MM.1S (cell line): ENCODE data around the gene EIF3I.

Experiments
- EZH2 ChIP-seq: fragments of 300-600 bp; sonication (generic); optimal IDR thresholded peaks from 2 replicates; pipeline ENCODE3; 2017; ENCODE audit warnings: low read depth, mild to moderate bottlenecking, antibody characterized with exemption, low read length, mixed read lengths
- EZH2phosphoT487 ChIP-seq: fragments of 300-600 bp; sonication (generic); IDR thresholded peaks from 2 replicates; pipeline ENCODE4 v1.6.1; 2018; ENCODE audit warnings: antibody characterized with exemption, low read length
- TF ChIP-seq, protein P1 (sequence below): fragments of 300-600 bp; sonication (generic); IDR thresholded peaks from 2 replicates; pipeline ENCODE4 v1.5.1; 2016; ENCODE audit warnings: antibody characterized with exemption, low read length, mixed read lengths

GRCh38 chr1:32265846-32266245, 43.6 kb downstream of the EIF3I start:
- TF ChIP-seq, protein P1, sequence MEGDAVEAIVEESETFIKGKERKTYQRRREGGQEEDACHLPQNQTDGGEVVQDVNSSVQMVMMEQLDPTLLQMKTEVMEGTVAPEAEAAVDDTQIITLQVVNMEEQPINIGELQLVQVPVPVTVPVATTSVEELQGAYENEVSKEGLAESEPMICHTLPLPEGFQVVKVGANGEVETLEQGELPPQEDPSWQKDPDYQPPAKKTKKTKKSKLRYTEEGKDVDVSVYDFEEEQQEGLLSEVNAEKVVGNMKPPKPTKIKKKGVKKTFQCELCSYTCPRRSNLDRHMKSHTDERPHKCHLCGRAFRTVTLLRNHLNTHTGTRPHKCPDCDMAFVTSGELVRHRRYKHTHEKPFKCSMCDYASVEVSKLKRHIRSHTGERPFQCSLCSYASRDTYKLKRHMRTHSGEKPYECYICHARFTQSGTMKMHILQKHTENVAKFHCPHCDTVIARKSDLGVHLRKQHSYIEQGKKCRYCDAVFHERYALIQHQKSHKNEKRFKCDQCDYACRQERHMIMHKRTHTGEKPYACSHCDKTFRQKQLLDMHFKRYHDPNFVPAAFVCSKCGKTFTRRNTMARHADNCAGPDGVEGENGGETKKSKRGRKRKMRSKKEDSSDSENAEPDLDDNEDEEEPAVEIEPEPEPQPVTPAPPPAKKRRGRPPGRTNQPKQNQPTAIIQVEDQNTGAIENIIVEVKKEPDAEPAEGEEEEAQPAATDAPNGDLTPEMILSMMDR = no peak
- TF ChIP-seq EZH2 (no peak), EZH2phosphoT487 (no peak)
